ENCODE results near the gene KCNK1.

Gene KCNK1

DNA sequence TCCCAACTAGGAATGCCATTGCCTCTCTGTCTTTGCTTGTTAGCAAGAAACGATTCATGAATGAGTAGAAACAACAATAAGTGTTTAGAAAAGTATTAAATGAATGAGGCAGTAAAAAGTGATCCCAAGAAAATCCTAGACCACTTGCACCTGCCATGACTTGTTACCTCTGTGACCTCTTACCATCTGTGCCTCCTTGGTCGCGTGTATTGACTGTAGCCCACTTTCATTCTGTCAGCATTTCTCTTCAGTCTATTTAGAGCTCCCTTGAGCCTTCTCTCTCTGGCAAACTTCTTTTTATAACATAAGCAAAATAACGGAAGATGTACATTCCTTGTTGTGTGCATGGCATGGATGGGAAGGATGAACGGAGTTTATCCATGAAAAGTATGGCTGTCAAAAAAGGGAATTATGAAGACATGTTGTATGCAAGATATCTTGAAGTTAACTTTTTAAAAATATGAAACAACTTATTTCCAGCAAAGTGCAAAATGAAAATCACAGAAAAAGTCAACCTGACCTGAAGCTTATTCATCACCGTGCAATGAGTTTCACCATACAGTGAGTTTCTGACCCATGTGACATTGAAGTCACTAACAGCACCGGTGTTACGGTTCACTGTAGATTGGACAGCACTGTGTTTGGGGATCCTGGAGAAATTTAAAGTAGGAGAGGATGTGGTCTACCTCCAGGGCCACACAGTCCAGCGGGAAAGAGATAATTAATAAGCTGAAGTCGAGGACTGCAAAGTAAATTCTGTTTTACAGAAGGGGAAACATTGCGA lies 47.7 kb downstream of the KCNK1 start:
- DNase-seq (ENCODE audit: low read depth): no peak
- H3K4me3 ChIP-seq (ENCODE audit: low read depth, low read length): no peak overlapping the region
- TF ChIP-seq, protein P1, sequence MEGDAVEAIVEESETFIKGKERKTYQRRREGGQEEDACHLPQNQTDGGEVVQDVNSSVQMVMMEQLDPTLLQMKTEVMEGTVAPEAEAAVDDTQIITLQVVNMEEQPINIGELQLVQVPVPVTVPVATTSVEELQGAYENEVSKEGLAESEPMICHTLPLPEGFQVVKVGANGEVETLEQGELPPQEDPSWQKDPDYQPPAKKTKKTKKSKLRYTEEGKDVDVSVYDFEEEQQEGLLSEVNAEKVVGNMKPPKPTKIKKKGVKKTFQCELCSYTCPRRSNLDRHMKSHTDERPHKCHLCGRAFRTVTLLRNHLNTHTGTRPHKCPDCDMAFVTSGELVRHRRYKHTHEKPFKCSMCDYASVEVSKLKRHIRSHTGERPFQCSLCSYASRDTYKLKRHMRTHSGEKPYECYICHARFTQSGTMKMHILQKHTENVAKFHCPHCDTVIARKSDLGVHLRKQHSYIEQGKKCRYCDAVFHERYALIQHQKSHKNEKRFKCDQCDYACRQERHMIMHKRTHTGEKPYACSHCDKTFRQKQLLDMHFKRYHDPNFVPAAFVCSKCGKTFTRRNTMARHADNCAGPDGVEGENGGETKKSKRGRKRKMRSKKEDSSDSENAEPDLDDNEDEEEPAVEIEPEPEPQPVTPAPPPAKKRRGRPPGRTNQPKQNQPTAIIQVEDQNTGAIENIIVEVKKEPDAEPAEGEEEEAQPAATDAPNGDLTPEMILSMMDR (IDR thresholded peaks at IDR 0.05; ENCODE audit: insufficient read depth, low read depth, low read length, missing control alignments): no peak

DNA sequence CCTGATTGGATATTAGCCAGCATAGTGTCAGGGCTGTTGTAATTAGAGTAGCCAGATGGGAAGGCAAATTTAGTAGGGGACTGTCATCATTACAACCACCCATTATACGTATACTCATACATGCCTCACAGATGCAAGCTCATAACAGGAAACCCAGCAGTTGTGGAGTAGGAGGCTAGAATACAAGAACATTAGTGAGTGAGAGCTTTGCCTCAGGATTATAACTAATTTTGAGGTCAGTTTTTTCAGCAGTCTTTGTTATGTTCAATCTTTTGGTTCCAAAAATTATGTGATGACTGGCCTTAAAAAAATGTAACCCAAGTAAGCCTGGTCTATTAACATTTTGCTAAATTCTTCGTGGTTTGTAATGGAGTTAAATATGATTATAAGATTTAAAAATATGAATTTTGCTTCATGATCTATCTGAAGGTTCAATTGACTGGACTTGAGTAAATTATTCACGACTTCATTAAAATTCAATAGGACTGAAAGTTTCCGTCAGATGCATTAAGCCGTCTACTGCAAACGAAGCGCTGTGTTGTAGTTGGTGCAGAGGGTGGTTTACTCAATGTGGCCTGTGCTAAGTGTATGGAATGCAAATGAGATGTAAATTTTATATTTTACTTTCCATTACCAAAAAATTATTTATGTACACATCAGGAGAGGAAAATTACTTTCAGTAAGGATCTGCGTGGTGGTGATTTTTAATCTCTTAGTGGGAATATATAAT lies 48.8 kb downstream of the KCNK1 start:
- H3K4me3 ChIP-seq (ENCODE audit: low read depth, low read length): no peak overlapping the region
- TF ChIP-seq, protein P1 (IDR thresholded peaks at IDR 0.05; ENCODE audit: insufficient read depth, low read depth, low read length, missing control alignments): no peak
- DNase-seq (ENCODE audit: low read depth): no peak

DNA sequence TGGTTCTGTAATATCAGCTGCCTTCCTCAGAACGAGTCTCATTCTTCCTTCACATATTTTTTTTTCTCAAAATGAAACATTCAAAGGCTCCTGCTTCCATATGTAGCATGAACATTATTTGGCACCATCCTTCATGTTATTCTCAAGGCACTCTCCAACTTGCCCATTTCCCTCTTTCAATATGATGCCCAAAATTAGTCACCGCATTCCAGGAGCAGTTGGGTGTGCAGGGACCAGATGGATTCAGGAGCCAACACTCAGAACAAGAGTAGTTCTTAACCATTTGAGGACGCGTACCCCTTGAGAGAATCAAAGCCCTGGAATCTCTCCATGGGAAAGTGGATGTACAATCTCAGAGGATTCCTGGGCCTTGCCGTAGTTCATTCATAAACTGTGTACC lies 50.3 kb downstream of the KCNK1 start:
- TF ChIP-seq, protein P1 (IDR thresholded peaks at IDR 0.05; ENCODE audit: insufficient read depth, low read depth, low read length, missing control alignments): no peak
- no peak for DNase-seq (ENCODE audit: low read depth)
- no peak overlapping the region for H3K4me3 ChIP-seq (ENCODE audit: low read depth, low read length)

DNA sequence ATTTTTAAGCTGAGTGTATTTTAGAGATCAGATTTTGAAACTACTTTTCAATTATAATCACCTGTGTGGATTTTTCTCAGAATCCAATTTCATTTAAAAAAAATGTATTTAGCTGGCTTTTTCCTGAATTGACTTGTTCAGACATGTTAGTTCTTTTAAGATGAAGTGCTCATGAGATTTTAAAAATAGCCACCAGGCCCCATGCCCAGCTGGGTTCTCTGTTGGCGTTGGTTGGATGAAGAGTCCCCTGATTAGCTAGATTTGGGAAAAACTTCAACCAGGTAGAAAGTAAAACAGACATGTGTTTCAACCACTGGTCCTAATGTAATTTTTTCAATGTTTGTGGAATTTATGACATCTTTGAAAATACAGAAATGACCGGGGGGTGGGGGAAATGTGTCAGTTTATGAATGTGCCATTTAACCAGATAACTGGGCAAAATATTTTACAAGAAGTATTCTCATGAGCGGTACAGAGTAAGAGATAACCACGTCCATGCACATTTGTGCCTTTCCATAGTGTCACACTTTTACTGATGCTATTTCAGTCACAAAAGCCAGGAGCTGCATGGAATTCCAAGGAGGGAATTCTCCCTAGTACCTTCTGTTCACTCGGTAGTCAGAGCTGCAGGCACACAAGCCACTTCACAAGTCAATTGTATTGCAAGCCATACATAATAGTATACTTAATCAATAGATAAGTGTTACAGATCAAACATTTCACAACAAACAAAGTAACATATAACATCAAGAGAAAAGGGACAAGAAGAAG lies 51.1 kb downstream of the KCNK1 start:
- no peak overlapping the region for H3K4me3 ChIP-seq (ENCODE audit: low read depth, low read length)
- TF ChIP-seq, protein P1 (IDR thresholded peaks at IDR 0.05; ENCODE audit: insufficient read depth, low read depth, low read length, missing control alignments): no peak
- DNase-seq (ENCODE audit: low read depth): no peak

DNA sequence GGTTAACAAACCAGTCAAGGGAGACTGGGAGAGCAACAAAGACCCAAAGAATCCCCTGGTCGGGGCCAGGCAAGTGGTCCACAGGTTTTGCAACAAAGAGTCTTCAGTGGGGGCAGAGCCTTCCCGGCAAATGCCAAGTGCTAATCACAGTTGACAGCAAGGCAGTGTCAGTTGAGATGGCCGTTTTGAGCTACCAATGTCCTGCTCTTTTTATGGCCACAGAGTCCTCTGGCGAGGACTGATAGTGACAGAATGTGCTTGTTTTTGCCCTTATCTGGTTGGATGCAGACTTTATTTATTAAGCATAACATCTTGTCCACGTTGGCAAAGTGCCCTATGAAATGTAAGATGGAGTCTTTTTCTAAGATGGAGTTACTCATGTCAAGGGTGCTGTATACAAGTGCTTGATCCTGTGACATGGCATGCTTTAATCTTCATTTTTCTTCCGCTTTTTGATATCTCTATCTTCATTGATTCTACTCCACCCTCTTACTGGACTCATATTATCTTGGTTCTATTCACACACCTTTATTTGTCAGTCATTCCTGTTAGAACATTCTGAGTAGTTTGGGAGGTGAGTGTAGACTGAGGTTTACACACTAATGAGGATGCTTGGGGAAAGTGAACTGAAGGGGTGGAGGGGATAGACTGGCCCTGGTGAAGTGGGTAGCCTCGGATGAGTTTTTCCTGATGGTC lies 51.8 kb downstream of the KCNK1 start:
- H3K4me3 ChIP-seq (ENCODE audit: low read depth, low read length): no peak overlapping the region
- TF ChIP-seq, protein P1 (IDR thresholded peaks at IDR 0.05; ENCODE audit: insufficient read depth, low read depth, low read length, missing control alignments): no peak
- no peak for DNase-seq (ENCODE audit: low read depth)

DNA sequence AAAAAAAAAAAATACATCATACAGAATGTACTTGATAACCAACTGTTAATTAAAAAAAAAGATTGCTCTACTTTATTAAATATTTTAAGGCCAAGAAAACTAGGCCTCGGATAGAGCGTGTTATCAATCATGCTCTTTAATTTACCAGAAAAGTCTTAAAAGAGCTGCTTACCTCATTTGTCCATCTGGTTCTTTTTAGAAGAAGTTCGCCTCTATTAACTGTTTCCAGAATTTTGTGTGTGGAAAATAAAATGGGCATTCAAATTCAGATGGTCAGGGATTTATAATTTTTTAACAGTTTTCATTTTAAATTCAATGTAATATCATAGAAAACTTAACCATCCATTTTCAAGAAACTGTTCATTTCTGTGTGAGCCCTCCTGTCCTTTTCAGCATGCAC lies 53.8 kb downstream of the KCNK1 start:
- H3K4me3 ChIP-seq (ENCODE audit: low read depth, low read length): no peak overlapping the region

More for the DNA sequence above, 53.8 kb downstream of the KCNK1 start:
- no peak for DNase-seq (ENCODE audit: low read depth)
- TF ChIP-seq, protein P1 (IDR thresholded peaks at IDR 0.05; ENCODE audit: insufficient read depth, low read depth, low read length, missing control alignments): no peak

Measured in GM12865 (cell line).